A549 treated with AZD9567 at 1 μM for 4 hours (cell line): ENCODE results near the gene DDX6. TPM values are rescaled to one million over a fixed set of nuclear protein-coding genes. Genes with fewer than 3 reads are reported as not detected.

ENCODE experiments used
- total RNA-seq: library from RNA; stranded (reverse); fragments of 200-300 nt; extraction: Qiagen RNA extraction; gene quantifications from 5 replicates; pipeline ENCODE4 v1.2.3, GENCODE V29; 2022; ENCODE audit not compliant: insufficient read depth

Gene DDX6, protein sequence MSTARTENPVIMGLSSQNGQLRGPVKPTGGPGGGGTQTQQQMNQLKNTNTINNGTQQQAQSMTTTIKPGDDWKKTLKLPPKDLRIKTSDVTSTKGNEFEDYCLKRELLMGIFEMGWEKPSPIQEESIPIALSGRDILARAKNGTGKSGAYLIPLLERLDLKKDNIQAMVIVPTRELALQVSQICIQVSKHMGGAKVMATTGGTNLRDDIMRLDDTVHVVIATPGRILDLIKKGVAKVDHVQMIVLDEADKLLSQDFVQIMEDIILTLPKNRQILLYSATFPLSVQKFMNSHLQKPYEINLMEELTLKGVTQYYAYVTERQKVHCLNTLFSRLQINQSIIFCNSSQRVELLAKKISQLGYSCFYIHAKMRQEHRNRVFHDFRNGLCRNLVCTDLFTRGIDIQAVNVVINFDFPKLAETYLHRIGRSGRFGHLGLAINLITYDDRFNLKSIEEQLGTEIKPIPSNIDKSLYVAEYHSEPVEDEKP
- 20.8 to 44.9 TPM (median 21.4 TPM) in 5 replicates for total RNA-seq

DNA sequence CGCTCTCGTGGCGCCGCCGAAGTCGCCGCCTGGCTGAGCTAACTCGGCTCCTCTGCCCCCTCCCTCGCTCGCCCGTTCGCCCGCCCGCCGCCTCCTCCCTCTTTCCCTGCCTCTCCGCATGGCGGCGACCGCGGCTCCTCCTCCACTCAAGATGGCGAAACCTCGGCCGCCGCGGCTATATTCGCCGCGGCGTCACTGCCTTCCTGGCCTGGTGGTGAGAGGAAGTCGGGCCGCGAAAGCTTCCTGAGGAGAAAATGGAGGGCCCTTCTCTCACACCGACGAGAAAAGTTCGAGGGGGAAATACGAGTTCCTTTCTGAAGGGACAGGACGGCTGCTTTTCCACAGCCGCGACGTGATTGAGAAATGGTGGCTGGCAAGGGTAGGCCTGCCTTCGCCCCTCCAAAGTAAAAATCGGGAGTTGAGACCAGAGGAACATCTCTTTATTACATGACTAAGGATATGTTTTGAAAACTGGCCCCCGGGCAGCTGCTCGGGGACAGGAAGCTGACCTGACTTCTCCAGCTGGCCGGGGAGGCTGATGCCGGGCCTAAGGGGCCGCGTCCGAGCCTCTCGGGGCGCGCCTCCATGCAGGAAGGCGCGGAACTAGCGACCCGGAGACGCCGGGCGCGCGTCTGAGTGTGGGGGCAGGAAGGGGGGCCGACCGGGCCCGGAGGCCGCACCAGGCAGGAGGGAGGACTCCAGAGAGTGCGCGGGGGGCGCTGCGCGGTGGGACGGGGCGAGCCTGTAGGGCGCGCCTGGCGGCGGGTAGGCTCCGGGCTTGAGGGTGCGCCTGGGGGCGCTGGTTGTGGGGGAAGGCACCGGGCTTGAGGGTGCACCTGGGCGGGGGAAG, at the start of gene DDX6:
Gene DDX6 (minus strand): TSS at position 54 of the 850 bp plus-strand sequence. CDS start 4,913 bp downstream, outside the sequence.

Other genes with a start within 250 kb of the DDX6 start
- gene IFT46, start 225.2 kb downstream of the DDX6 start, total RNA-seq: 14.9 to 16.3 TPM (median 15.5 TPM) in 5 replicates
- gene ARCN1, start 218.8 kb downstream of the DDX6 start, total RNA-seq: 83.3 to 105 TPM (median 86.7 TPM) in 5 replicates
- 7.6 to 11.4 TPM (median 7.8 TPM) in 5 replicates for gene PHLDB1, start 183.5 kb downstream of the DDX6 start, total RNA-seq
- not detected in 5 replicates for gene TREH, start 111.5 kb downstream of the DDX6 start, total RNA-seq
- 0.13 to 0.38 TPM (median 0.23 TPM) in 4 of 5 replicates, not detected in the other for gene CXCR5, start 92.7 kb upstream of the DDX6 start, total RNA-seq
- 145 to 208 TPM (median 198 TPM) in 5 replicates for gene BCL9L, start 134.8 kb upstream of the DDX6 start, total RNA-seq
- gene UPK2, start 165.1 kb upstream of the DDX6 start, total RNA-seq: 0.88 to 1.1 TPM (median 1.1 TPM) in 4 of 5 replicates, not detected in the other
- gene FOXR1, start 180.6 kb upstream of the DDX6 start, total RNA-seq: not detected in 5 replicates
- gene CENATAC, start 207.0 kb upstream of the DDX6 start, total RNA-seq: 6.9 to 17.3 TPM (median 11.7 TPM) in 5 replicates
- 736 to 844 TPM (median 814 TPM) in 5 replicates for gene RPS25, start 227.2 kb upstream of the DDX6 start, total RNA-seq
- 40.5 to 69.1 TPM (median 67.9 TPM) in 5 replicates for gene TRAPPC4, start 227.6 kb upstream of the DDX6 start, total RNA-seq
- gene SLC37A4, start 239.7 kb upstream of the DDX6 start, total RNA-seq: 11.4 to 15.4 TPM (median 11.6 TPM) in 5 replicates